GM21526 (cell line): Measurements from ENCODE around the gene IP6K2.
A peak's percentile ranks its signal among the peaks of the same experiment; 100 is the strongest.

ENCODE experiments used
- ATAC-seq: cut with Tn5 transposase; IDR thresholded peaks from one replicate; pipeline ENCODE4 v1.9.1; 2021; ENCODE audit warnings: moderate library complexity; ENCODE audit not compliant: unreplicated experiment, low FRiP score

The IP6K2 gene

GRCh38 chr3:48692551-48692950 is 24.5 kb downstream of the IP6K2 start:
- ATAC-seq, result no peak

- no peak for ATAC-seq
Observed at GRCh38 chr3:48690846-48691458, 26.1 kb downstream of the IP6K2 start.

DNA sequence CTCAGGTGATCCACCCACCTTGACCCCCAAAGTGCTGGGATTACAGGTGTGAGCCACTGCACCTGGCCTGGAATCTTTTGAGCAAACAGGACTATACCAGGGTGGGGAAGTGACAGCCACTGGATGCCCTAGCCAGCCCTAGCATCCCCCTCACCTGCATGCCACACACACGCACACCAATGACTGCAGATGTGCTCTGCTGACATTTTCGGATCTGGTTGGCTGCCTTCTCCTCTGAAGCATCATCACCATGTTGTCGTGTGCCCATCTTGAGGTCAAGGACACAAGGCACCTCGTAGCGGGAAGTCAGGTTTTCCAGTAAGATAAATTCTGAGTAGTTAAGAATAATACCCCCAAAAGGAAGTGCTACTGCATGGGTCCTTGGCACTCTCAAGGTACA is 27.6 kb downstream of the IP6K2 start:
- no peak for ATAC-seq

DNA sequence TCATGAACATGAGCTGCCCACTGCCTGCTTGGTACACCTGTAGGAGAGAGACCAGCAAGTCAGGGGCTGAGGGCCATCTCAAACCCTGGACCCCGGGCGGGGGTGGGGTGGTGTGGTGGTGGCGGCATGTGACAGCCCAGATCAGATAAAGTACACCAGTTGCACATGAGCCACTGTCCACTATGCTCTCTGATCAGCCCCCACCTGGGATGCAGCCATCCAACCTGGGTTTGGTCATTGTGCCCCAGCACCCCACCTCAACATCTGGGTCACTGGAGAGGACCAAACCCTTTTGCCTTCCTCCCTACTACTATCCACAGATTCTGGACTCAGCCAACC is 28.3 kb downstream of the IP6K2 start:
- ATAC-seq, result no peak

- ATAC-seq, result no peak
Observed at GRCh38 chr3:48688032-48688736, 28.8 kb downstream of the IP6K2 start.

- no peak for ATAC-seq
Observed at GRCh38 chr3:48687220-48687678, 29.8 kb downstream of the IP6K2 start.

DNA sequence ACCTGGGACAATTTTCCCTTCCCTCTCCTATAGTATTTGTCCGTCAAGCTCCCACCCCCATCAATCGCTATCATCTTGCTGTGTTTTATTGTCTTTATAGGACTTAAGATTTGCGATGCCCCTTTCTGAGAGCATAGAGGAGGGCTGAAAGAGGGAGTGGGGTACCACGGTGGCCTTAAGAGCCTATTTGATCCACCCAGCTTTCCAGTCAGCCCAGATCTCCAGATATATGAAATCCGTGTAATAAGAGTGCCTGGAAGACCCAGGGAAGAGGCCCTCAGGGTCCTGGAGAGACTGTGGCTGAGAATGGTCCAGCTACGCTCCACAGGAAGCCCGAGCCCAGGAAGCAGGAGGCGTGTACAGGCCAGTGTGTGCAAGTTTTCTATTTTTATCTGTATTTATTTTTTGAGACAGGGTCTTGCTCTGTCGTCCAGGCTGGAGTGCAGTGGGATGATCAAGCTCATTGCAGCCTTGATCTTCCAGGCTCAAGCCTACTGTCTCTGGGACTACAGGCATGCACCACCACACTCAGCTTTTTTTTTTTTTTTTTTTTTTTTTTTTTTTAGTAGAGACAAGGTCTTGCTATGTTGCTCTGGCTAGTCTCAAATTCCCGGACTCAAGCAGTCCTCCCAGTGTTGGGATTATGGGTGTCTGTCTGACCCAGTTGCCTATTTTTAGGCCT is 30.3 kb downstream of the IP6K2 start:
- ATAC-seq, result no peak

DNA sequence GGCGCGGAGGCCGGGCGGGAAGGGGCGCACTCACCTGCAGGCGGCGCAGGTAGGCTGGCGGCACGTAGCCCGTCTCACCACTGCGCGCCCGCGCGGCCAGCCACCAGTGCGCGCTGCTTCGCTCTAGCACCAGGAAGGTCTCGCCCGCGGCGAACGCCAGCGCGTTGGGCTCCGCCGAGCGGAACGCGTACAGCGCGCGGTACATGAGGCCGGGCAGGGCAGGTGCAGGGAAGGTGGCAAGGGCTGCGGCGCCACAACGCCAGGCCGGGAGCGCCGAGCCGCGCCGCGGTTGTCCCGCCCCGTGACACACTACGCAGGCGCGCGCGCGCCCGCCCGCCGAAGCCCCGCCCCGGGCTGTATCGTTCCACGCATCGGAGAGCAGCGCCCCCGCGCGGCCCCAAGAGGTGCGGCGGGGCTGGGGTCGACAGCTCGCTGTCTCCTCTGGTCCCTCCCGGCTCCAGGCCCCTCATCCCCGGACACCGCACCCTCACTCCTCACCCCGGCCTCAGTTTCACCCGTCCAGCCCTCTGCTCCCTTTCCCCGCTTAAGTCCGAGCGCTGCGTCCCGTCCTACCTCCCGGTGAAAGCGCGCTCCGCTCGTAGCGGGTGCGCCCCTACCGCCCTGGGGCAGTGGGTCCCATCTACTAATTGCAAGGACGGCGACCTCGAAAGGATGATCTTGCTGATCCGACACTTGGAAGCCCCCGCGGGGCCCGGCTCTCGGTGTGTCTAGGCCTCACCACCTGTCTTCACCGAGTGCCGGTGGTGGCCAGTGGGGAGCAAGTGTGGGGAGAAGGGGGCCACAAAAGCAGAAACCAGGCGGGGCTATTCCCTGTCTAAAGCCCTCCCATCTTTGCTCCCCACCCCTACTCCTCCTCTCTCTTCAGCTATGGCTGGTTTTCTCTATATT is 31.2 kb downstream of the IP6K2 start, which contains the start of gene NCKIPSD:
NCKIPSD (minus strand) TSS at position 313 of the 909 bp plus-strand sequence; CDS start at position 205, 108 bp downstream.
- peak; percentile 70 for ATAC-seq

DNA sequence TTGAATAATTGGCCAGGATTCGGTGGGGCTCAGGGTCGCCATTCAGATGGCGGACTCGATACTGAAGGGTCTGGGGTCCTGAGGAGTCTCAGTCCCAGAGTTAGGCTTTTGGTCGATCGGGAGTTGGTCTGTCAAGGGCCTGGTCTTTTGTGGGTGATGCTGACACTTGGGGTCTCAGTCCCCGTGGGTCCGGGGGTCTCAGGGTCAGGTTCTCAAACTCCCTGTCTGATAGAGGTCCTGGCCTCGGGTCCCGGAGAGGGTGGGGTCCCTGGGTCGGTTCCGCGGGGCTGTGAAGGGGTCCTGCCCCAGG is 31.8 kb downstream of the IP6K2 start:
- no peak for ATAC-seq

- no peak for ATAC-seq
Observed at GRCh38 chr3:48684480-48685143, 32.4 kb downstream of the IP6K2 start.

DNA sequence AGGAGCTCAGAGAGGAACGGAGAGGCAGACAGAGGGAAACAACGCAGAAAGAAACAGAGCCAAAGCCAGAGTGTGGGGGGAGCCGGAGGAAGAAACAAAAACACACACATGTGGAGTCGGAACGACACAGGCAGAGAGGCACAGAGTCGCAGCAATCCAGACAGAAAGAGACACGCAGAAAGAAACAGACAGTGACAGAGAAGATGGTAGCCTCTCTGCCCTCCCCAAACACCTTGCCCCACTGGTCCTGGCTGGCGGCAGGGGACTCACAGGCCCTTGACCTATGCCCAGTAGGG is 33.0 kb downstream of the IP6K2 start:
- no peak for ATAC-seq

- ATAC-seq, result no peak
Observed at GRCh38 chr3:48682786-48683185, 34.2 kb downstream of the IP6K2 start.

DNA sequence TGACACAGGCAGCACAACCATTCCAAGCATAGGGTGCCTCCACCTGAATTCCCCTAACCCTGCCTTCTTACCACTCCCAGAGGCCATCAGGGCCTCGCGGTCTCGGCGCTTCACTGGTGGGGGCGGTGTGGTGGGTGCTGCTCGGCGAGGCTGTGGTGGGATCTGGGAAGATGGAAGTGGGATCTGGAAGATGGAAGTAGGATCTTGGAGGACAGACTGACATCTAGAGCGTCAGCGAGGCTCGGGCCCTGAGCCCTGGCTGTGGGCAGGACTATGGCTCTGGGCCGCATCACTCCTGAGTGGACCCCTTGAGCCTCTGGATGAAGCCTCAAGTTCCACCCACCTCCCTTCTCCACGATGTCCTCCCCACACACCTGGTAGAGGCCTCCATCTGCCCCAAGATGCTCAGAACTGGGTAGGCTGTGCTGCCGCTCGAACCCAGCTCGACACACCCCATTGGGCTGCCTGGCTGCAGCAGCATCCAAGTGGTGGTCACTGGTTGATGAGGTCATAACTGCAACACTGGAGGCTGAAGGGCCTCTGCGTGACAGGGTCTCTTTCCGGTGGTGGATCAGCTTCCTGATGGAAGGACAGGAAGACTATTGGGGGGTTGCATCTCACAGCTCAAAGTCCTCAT is 34.9 kb downstream of the IP6K2 start:
- no peak for ATAC-seq

DNA sequence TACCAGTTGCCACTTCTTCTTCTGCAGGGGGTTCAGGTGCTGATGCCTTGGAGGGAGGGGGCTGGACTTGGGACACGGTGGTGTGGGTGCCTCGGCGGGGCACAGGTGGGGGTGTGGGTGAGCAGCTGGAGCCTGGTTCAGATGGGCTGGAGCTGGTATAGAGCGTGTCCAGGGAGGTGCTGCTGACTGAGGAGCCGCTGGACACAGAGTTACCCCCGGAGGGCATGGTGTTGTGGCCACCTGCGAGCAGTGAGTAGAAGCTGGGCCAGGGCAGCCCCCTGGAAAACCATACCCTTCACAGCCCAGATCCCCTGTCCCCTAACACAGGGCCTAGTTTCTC is 35.5 kb downstream of the IP6K2 start:
- no peak for ATAC-seq

- ATAC-seq, result no peak
Observed at GRCh38 chr3:48680811-48681540, 36.0 kb downstream of the IP6K2 start.

GRCh38 chr3:48679411-48680391 is 37.3 kb downstream of the IP6K2 start:
- no peak for ATAC-seq

- no peak for ATAC-seq
Observed at GRCh38 chr3:48678566-48679380, 38.2 kb downstream of the IP6K2 start.

GRCh38 chr3:48678056-48678455 is 39.0 kb downstream of the IP6K2 start:
- ATAC-seq, result no peak
